Measurements from ENCODE around the gene ABRAXAS1. TPM values are rescaled to one million over a fixed set of nuclear protein-coding genes. Genes with fewer than 3 reads are reported as not detected.

The ABRAXAS1 gene
- total and polyA plus RNA-seq, 2 of the 13 experiments (the other 11 are each of a cell fraction or from before 2014, with no cell fraction given) = 14.1 to 14.7 TPM

GRCh38 chr4:83431200-83431599 lies 53.7 kb downstream of the ABRAXAS1 start:
- no peak for FAIRE-seq

More at GRCh38 chr4:83431200-83431599, 53.7 kb downstream of the ABRAXAS1 start:
- no peak overlapping the region for H3K4me2 ChIP-seq (ENCODE audit: low read depth, low read length)
- peaks cover 3 to 5% of the 10 kb centered on the region in 2 experiments; a peak in 2 of 5 replicates for H3K36me3 ChIP-seq (replicated peaks in 1 of 2; ENCODE audit: control insufficient read depth in 1 of 2, insufficient read depth in 2 of 2, low read length in 2 of 2)
- in situ Hi-C loops (cut with HindIII; ENCODE audit: extremely low pct_ligation_motif_present, low pct_unique_long_range_greater_than_20kb) (no loop called here), intact Hi-C loops (cut with micrococcal nuclease; ENCODE audit: unreplicated experiment) (no loop called here)
- H3K4me1 ChIP-seq (ENCODE audit: insufficient read depth, low read length) = no peaks in the 10 kb centered on the region
- no peak overlapping the region for H3K9ac ChIP-seq (ENCODE audit: insufficient read depth, low read depth, low read length)
- no TSS peak for BruUV-seq (replicated peaks)
- H3K27me3 ChIP-seq (ENCODE audit: control insufficient read depth in 1 of 2, insufficient read depth in 2 of 2, low read length in 2 of 2) = no peaks in the 10 kb centered on the region
- 97% methylated on average over 1 of the region's 1 CpG for WGBS (ENCODE audit: low lambda C conversion rate)
- ChIA-PET POLR2A (no interaction called here), CTCF (ENCODE audit: low intra/inter-chr PET ratio, low total read pairs) (no interaction called here)
- DNase-seq (ENCODE audit: low spot score) (no peak), ATAC-seq (no peak)
- H3K4me3 ChIP-seq (replicated peaks in 1 of 3; ENCODE audit: insufficient read depth in 1 of 3, low read depth in 2 of 3, low read length in 3 of 3) = no peak overlapping the region
- H4K20me1 ChIP-seq (ENCODE audit: insufficient read depth, low read length) = no peaks in the 10 kb centered on the region
- no peaks in the 10 kb centered on the region for H3K9me3 ChIP-seq (ENCODE audit: low read length)
- no peaks in the 10 kb centered on the region for H3K79me2 ChIP-seq (ENCODE audit: insufficient read depth, low read length)
- no peak overlapping the region for H2AFZ ChIP-seq (ENCODE audit: low read length)
- no peak for TF ChIP-seq SIX1 (CRISPR knock-in tag; IDR thresholded peaks at IDR 0.05; ENCODE audit: borderline replicate concordance)
- TF ChIP-seq ZNF776 (CRISPR knock-in tag; IDR thresholded peaks at IDR 0.05) = no peak
- no peak for TF ChIP-seq TBP (CRISPR knock-in tag; IDR thresholded peaks at IDR 0.05)
- no peak for TF ChIP-seq TEF (CRISPR knock-in tag; IDR thresholded peaks at IDR 0.05)
- TF ChIP-seq NFYC (CRISPR knock-in tag; IDR thresholded peaks at IDR 0.05) = no peak
- TF ChIP-seq ZNF18 (CRISPR knock-in tag; IDR thresholded peaks at IDR 0.05; ENCODE audit: insufficient replicate concordance) = no peak
- TF ChIP-seq ZNF784 (CRISPR knock-in tag; IDR thresholded peaks at IDR 0.05; ENCODE audit: borderline replicate concordance) = no peak
- TF ChIP-seq MIXL1 (CRISPR knock-in tag; IDR thresholded peaks at IDR 0.05) = no peak
- no peak for TF ChIP-seq SRSF4 (IDR thresholded peaks at IDR 0.05; ENCODE audit: low read depth, low read length, poor library complexity, severe bottlenecking)
- no peak for TF ChIP-seq ZNF790 (CRISPR knock-in tag; IDR thresholded peaks at IDR 0.05; ENCODE audit: borderline replicate concordance)
- TF ChIP-seq NR2F2 (IDR thresholded peaks at IDR 0.05; ENCODE audit: borderline replicate concordance, low read depth) = no peak
- no peak for TF ChIP-seq ZNF556 (CRISPR knock-in tag; IDR thresholded peaks at IDR 0.05; ENCODE audit: borderline replicate concordance)
- TF ChIP-seq LCORL (IDR thresholded peaks at IDR 0.05) = no peak
- no peak for TF ChIP-seq LCORL (CRISPR knock-in tag; IDR thresholded peaks at IDR 0.05)
- H3K27ac ChIP-seq (ENCODE audit: extremely low read length, insufficient read depth, low read length) = no peak overlapping the region

All from HepG2 (cell line).